Aorta (tissue), 5 donors: ENCODE results near the gene STIM1. TPM values are rescaled to one million over a fixed set of nuclear protein-coding genes. Genes with fewer than 3 reads are reported as not detected.
"Not testable (repeated sequence)": the region's sequence is repeated elsewhere in the genome, so short reads cannot be mapped to it uniquely, and the experiment has no call there.

Experiments
- ATAC-seq: fragments of 200-7000 bp; cut with Tn5 transposase; one replicate; pipeline ENCODE4 v1.9.1; 2022; ENCODE audit warnings: moderate library complexity; ENCODE audit not compliant: low FRiP score
- DNase-seq, 2 donors: peaks; one replicate each; pipeline ENCODE4 v3.0.0-alpha.2; 2020
- H3K27ac ChIP-seq, 2 donors: one replicate each; pipeline ENCODE4 v1.5.1; 2013; ENCODE audit warnings: low read length in 2 of 2, mild to moderate bottlenecking in 2 of 2, moderate library complexity in 2 of 2, control low read depth in 1 of 2, inconsistent platforms in 1 of 2, low read depth in 1 of 2
- H3K27me3 ChIP-seq, 2 donors: one replicate each; pipeline ENCODE4 v1.6.1; 2013; ENCODE audit warnings: control low read depth in 1 of 2, low read length in 1 of 2, mild to moderate bottlenecking in 1 of 2, moderate library complexity in 1 of 2; ENCODE audit not compliant: insufficient read depth in 2 of 2, control insufficient read depth in 1 of 2
- H3K36me3 ChIP-seq, 2 donors: one replicate each; pipeline ENCODE4 v1.6.1; 2013; ENCODE audit warnings: control low read depth in 1 of 2, low read length in 1 of 2, mild to moderate bottlenecking in 1 of 2; ENCODE audit not compliant: insufficient read depth in 2 of 2, control insufficient read depth in 1 of 2
- H3K4me1 ChIP-seq, 2 donors: one replicate each; pipeline ENCODE4 v1.6.1; 2013; ENCODE audit warnings: low read length in 2 of 2, control low read depth in 1 of 2, mild to moderate bottlenecking in 1 of 2, moderate library complexity in 1 of 2; ENCODE audit not compliant: insufficient read depth in 2 of 2, control insufficient read depth in 1 of 2
- H3K4me3 ChIP-seq, 2 donors: one replicate each; pipeline ENCODE4 v1.5.1; 2013; ENCODE audit warnings: low read length in 2 of 2, control low read depth in 1 of 2, mild to moderate bottlenecking in 1 of 2
- H3K9me3 ChIP-seq: one replicate; pipeline ENCODE4 v1.6.1; 2013; ENCODE audit warnings: mild to moderate bottlenecking, low read length; ENCODE audit not compliant: control insufficient read depth
- WGBS, 2 donors: extraction: QIAGEN DNeasy Blood & Tissue Kit; methylation state at CpG; one replicate each; pipeline ENCODE4 v1.1.7; 2013; 5-methylcytosine and 5-hydroxymethylcytosine counted together
- intact Hi-C, 2 donors: fragments of 100-400 bp; cut with DNase I; formaldehyde crosslinking; loops; one replicate each; pipeline versions ENCODE4 v1.14.2 to v1.15.0; 2022
- polyA plus RNA-seq, 2 donors: library from polyadenylated mRNA; stranded (reverse); fragments of 200-250 nt; gene quantifications; one replicate each; pipeline ENCODE4 v1.2.3, GENCODE V29; 2013
- total RNA-seq, 2 donors: library from RNA; stranded (reverse); fragmentation: NEBNext Ultra II Directional; extraction: Animal tissue kit (Norgen Biotek cat#: 25700); gene quantifications; one replicate each; pipeline ENCODE4 v1.2.1, GENCODE V29; 2021
- donor health status: healthy with polysubstance abuse.
- donor health status: Bipolar disorder and iron deficiency.
- donor health status: DM: no; HTN: no; CAD: no.
- donor health status: DM: no; HTN: no; CAD: no.
- donor health status: DM: yes; HTN: yes; CAD: no.

STIM1 gene
- total and polyA plus RNA-seq, 4 donors, result 14.9 to 69.5 (median 48.8) TPM

GRCh38 chr11:4035985-4036384, 180.5 kb downstream of the STIM1 start:
- no peaks in the 10 kb centered on the region for H3K36me3 ChIP-seq
- WGBS, 2 donors, result 92 to 94% methylated on average over 4 of the region's 4 CpGs

GRCh38 chr11:4039011-4039410, 183.5 kb downstream of the STIM1 start:
- 86 to 93% methylated on average over 3 of the region's 3 CpGs for WGBS, 2 donors
- Histone ChIP-seq H3K4me3 (no peak overlapping the region), H3K27ac (no peak overlapping the region), H3K27me3 (no peaks in the 10 kb centered on the region), H3K9me3 (no peaks in the 10 kb centered on the region), H3K4me1 (peaks cover 0 to 2% of the 10 kb centered on the region in 2 donors), H3K36me3 (no peaks in the 10 kb centered on the region)
- DNase-seq (no peak), ATAC-seq (no peak)
- intact Hi-C loops, result no loop called here

More at GRCh38 chr11:4035985-4036384, 180.5 kb downstream of the STIM1 start:
- Histone ChIP-seq H3K4me1 (no peaks in the 10 kb centered on the region), H3K4me3 (no peak overlapping the region), H3K27me3 (no peaks in the 10 kb centered on the region), H3K9me3 (no peaks in the 10 kb centered on the region), H3K27ac (no peak overlapping the region)
- intact Hi-C loops, result no loop called here
- DNase-seq, result no peak
- ATAC-seq, result no peak

DNA sequence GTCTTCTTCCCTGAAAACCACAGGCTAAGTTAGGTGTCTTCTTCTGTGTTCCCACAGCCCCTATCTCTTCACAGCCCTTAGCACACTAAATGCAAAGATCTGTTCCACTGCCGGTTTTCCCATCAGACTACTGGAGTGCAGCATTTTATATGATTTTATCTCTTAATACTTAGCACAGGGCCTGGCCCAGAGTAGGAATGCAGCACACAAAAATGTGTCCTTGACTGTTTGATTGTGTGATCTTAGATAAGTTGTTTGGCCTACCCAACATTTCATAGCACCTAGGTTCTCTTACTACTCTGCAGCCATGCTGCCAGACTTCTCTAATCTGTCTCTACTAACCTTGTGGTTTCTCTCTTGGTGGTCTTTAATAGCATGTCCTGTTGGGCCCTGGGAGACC, 185.0 kb downstream of the STIM1 start:
- Histone ChIP-seq H3K9me3 (no peaks in the 10 kb centered on the region), H3K4me3 (no peak overlapping the region), H3K27ac (no peak overlapping the region), H3K36me3 (no peaks in the 10 kb centered on the region), H3K27me3 (no peaks in the 10 kb centered on the region), H3K4me1 (peaks cover 0 to 3% of the 10 kb centered on the region in 2 donors)
- no peak for DNase-seq
- 69 to 90% methylated on average over 1 of the region's 1 CpG for WGBS, 2 donors
- intact Hi-C loops, result no loop called here
- no peak for ATAC-seq

DNA sequence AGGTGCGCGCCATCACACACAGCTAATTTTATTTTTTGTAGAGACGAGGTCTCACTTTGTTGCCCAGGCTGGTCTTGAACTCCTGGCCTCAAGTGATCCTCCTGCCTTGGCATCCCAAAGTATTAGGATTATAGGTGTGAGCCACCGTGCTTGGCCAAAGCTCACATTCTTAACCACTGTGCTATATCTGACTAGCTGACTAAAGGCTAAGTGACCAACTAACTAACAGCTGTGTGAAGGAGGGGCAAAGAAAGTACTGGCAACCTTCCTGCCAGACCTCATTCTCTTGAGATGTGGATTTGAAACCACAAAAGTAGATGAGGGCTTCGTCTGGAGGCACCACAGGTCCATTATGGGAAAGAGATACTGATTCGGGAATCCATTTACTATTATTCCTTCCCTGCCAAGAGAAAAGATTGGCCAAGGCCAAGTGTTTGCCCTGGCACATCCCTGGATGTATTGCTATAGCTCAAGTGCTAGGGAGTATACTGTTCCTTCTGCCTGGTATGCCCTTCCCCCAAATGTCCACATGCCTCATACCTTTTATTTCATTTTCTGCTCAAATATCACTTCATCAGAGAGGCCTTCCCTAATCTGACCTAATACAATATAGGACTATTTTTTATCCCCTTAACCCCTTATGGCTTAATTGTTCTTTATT, 186.4 kb downstream of the STIM1 start:
- no peak overlapping the region for H3K27ac ChIP-seq
- H3K27me3 ChIP-seq, result no peaks in the 10 kb centered on the region
- 53 to 60% methylated on average over 6 of the region's 6 CpGs for WGBS, 2 donors
- H3K9me3 ChIP-seq, result no peaks in the 10 kb centered on the region
- H3K4me3 ChIP-seq, result no peak overlapping the region
- peaks cover 0 to 3% of the 10 kb centered on the region in 2 donors for H3K4me1 ChIP-seq
- DNase-seq (no peak), ATAC-seq (no peak)
- intact Hi-C loops, result no loop called here
- H3K36me3 ChIP-seq, result no peaks in the 10 kb centered on the region

DNA sequence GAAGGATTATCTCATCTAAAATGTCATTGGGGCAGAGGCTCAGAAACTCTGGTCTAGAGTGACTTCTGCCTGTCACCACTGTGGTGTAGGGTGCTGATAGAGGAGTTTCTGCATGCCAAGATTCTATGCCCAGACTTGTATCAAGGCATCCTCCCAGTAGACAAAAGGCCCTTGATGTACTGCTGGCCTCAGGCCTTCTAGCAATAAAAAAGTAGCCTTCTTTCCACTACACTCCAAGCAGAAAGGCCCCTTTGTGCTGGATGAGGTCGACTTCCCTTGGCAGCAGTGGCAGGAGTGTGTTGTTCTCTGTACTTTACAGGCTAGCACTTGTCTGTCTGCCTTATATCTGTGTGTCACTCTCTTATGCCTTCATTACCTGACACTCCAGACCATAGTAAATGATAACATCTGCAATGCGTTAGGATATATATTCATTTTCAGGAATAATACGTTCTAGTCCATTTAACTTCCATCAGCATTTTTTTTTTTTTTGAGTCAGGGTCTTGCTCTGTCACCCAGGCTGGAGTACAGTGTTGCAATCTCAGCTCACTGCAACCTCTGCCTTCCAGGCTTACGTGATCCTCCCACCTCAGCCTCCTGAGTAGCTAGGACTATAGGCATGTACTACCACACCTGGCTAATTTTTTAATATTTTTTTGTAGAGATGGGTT, 189.6 kb downstream of the STIM1 start:
- H3K9me3 ChIP-seq, result no peaks in the 10 kb centered on the region
- DNase-seq (no peak), ATAC-seq (peak; percentile 24)
- 41 to 48% methylated on average over 4 of the region's 4 CpGs for WGBS, 2 donors
- no peak overlapping the region for H3K4me3 ChIP-seq
- peaks cover 1 to 3% of the 10 kb centered on the region in 2 donors for H3K4me1 ChIP-seq
- no peak overlapping the region for H3K27ac ChIP-seq
- H3K36me3 ChIP-seq, result peaks cover 0 to 3% of the 10 kb centered on the region in 2 donors
- intact Hi-C loops, result no loop called here
- no peaks in the 10 kb centered on the region for H3K27me3 ChIP-seq

DNA sequence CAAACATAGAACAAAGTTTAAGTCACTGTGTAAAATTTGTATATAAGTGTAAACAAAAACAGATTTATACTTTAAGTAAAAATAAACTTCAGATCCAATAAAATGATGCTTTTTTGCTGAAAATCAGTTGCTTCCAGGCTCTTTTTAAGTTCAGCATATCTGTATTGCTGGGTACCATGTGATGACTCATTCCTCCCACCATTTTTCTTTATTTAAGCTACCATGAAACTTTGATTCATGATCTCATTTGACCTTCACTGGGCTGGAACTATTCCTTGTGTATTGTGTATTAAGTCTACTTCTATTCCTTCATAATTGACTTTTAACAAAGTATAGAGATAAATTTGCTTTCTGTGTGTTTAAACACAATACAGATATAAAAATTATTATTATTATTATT, 192.9 kb downstream of the STIM1 start:
- ATAC-seq (no peak), DNase-seq (no peak)
- Histone ChIP-seq H3K4me1 (peaks cover 1 to 3% of the 10 kb centered on the region in 2 donors), H3K27ac (no peak overlapping the region), H3K4me3 (no peak overlapping the region), H3K27me3 (no peaks in the 10 kb centered on the region), H3K9me3 (no peaks in the 10 kb centered on the region), H3K36me3 (peaks cover 0 to 3% of the 10 kb centered on the region in 2 donors)
- intact Hi-C loops, result no loop called here

DNA sequence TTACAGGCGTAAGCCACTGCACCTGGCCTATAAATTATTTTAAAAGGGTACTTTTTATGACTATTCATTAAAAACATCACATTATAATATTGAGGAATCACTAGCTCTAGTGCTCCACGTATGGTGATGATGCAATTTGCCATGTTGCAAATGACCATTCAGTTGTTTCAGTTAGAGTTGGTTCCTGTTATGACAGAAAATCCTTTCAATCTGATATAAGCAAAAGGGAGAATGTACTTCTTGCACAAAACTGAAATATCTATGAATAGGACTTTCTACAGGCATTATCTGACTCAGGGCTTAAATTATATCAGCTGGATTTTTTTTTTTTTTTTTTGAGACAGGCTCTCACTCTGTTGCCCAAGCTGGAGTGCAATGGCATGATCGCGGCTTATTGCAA, 193.5 kb downstream of the STIM1 start:
- Histone ChIP-seq H3K4me3 (no peak overlapping the region), H3K4me1 (peaks cover 1% of the 10 kb centered on the region in 2 donors), H3K36me3 (peaks cover 0 to 3% of the 10 kb centered on the region in 2 donors), H3K27ac (no peak overlapping the region), H3K27me3 (no peaks in the 10 kb centered on the region), H3K9me3 (no peaks in the 10 kb centered on the region)
- no peak for ATAC-seq
- intact Hi-C loops, result no loop called here
- no peak for DNase-seq
- WGBS, 2 donors, result 96 to 98% methylated on average over 4 of the region's 4 CpGs

DNA sequence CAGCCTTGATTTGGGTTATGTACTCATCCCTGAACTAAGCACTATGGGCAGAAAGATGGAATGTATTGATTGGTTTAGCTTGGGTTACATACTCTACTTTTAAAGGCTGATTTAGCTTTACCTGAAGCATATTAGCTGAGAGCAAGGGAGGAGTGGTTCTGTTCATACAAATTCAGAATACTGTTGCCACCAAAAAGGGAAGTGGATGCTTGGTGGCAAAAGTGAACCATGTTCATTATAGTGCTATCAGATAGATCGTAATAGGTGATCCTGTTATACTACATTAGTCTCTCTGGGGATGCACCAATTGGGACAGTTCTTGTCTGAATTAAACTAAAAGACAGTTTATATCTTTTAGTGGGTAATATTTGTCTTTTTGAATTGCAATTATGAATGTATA, 194.7 kb downstream of the STIM1 start:
- H3K4me3 ChIP-seq, result no peak overlapping the region
- H3K27ac ChIP-seq, result no peak overlapping the region
- 98 to 100% methylated on average over 1 of the region's 1 CpG for WGBS, 2 donors
- DNase-seq (no peak), ATAC-seq (no peak)
- peaks cover 0 to 3% of the 10 kb centered on the region in 2 donors for H3K36me3 ChIP-seq
- intact Hi-C loops, result no loop called here
- H3K9me3 ChIP-seq, result no peaks in the 10 kb centered on the region
- H3K27me3 ChIP-seq, result no peaks in the 10 kb centered on the region
- peaks cover 0 to 1% of the 10 kb centered on the region in 2 donors for H3K4me1 ChIP-seq

DNA sequence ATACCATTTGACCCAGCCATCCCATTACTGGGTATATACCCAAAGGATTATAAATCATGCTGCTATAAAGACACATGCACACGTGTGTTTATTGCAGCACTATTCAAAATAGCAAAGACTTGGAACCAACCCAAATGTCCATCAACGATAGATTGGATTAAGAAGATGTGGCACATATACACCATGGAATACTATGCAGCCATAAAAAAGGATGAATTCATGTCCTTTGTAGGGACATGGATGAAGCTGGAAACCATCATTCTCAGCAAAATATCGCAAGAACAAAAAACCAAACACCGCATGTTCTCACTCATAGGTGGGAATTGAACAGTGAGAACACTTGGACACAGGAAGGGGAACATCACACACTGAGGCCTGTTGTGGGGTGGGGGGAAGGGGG, 197.7 kb downstream of the STIM1 start:
- H3K27ac ChIP-seq, DNase-seq, ATAC-seq, H3K4me1 ChIP-seq, intact Hi-C loops, H3K36me3 ChIP-seq, H3K4me3 ChIP-seq, H3K9me3 ChIP-seq, H3K27me3 ChIP-seq: not testable (repeated sequence)
- 86 to 91% methylated on average over 4 of the region's 4 CpGs for WGBS, 2 donors
